Measurements from ENCODE around the gene TREML4.

GRCh38 chr6:41214559-41215238 is 13.4 kb upstream of the TREML4 start:
- TF ChIP-seq CTCF (IDR thresholded peaks at IDR 0.05; ENCODE audit: poor library complexity) (no peak), EZH2 (IDR thresholded peaks at IDR 0.05; ENCODE audit: borderline replicate concordance) (no peak), EZH2phosphoT487 (IDR thresholded peaks at IDR 0.05; ENCODE audit: low read depth, severe bottlenecking, unreplicated experiment) (no peak)
